IMR-90 (cell line): ENCODE results near the gene FRMD4B. TPM values are rescaled to one million over a fixed set of nuclear protein-coding genes. Genes with fewer than 3 reads are reported as not detected.

ENCODE experiments used
- ATAC-seq: fragments of 200-7000 bp; cut with Tn5 transposase; 2 replicates; pipeline ENCODE4 v1.9.1; 2020; ENCODE audit warnings: low read depth, mild to moderate bottlenecking, moderate library complexity
- BruUV-seq: library from RNA; stranded (reverse); fragments of 400-500 nt; replicated peaks from 2 replicates; lab custom pipeline; 2021; lab: Mats Ljungman, UMichigan
- CTCF ChIA-PET: fragments of 300-600 bp; formaldehyde crosslinking; extraction: SDS; loops from one replicate; lab custom pipeline; 2021; ENCODE audit warnings: antibody characterized with exemption; lab: Yijun Ruan, JAX
- POLR2A ChIA-PET: fragments of 300-600 bp; sonication (Branson Sonifier 250); formaldehyde crosslinking; loops from one replicate; lab custom pipeline; 2022; ENCODE audit warnings: antibody characterized with exemption; ENCODE audit not compliant: unreplicated experiment; lab: Charles Lee
- DNase-seq: peaks from one replicate; pipeline ENCODE4 v3.0.0; 2013
- H2AFZ ChIP-seq: replicated peaks from 2 replicates; pipeline ENCODE3; 2013; ENCODE audit warnings: low read length, mild to moderate bottlenecking; ENCODE audit not compliant: poor library complexity
- H2AK5ac ChIP-seq: 2 replicates; pipeline ENCODE4 v1.6.1; 2013; ENCODE audit warnings: low read depth, low read length, inconsistent platforms
- H2AK9ac ChIP-seq: replicated peaks from 2 replicates; pipeline ENCODE3; 2013; ENCODE audit warnings: mild to moderate bottlenecking, low read depth, low read length, moderate library complexity; ENCODE audit not compliant: poor library complexity
- H2BK120ac ChIP-seq: 2 replicates; pipeline ENCODE4 v1.6.1; 2013; ENCODE audit warnings: low read depth, low read length, inconsistent platforms
- H2BK15ac ChIP-seq: 3 replicates; pipeline ENCODE4 v1.6.1; 2013; ENCODE audit warnings: low read depth, low read length, inconsistent platforms
- H2BK20ac ChIP-seq: 2 replicates; pipeline ENCODE4 v1.6.1; 2013; ENCODE audit warnings: low read depth, mild to moderate bottlenecking, inconsistent platforms, low read length, moderate library complexity
- H2BK5ac ChIP-seq: 2 replicates; pipeline ENCODE4 v1.6.1; 2013; ENCODE audit warnings: mild to moderate bottlenecking, low read depth, low read length, inconsistent platforms; ENCODE audit not compliant: poor library complexity, severe bottlenecking
- H3K14ac ChIP-seq: replicated peaks from 2 replicates; pipeline ENCODE4 v1.6.1; 2013; ENCODE audit warnings: low read depth, low read length, inconsistent platforms
- H3K18ac ChIP-seq: 2 replicates; pipeline ENCODE4 v1.6.1; 2013; ENCODE audit warnings: low read depth, low read length, control low read depth
- H3K23ac ChIP-seq: 2 replicates; pipeline ENCODE4 v1.6.1; 2013; ENCODE audit warnings: low read depth, low read length, inconsistent platforms
- H3K27ac ChIP-seq: 2 replicates; pipeline ENCODE4 v1.5.1; 2013; ENCODE audit warnings: mild to moderate bottlenecking, control low read depth, low read length; ENCODE audit not compliant: insufficient read depth
- H3K27me3 ChIP-seq: 2 replicates; pipeline ENCODE4 v1.6.1; 2013; ENCODE audit warnings: low read length; ENCODE audit not compliant: control insufficient read depth, insufficient read depth
- H3K36me3 ChIP-seq: 2 replicates; pipeline ENCODE4 v1.6.1; 2013; ENCODE audit warnings: low read length, mixed read lengths; ENCODE audit not compliant: control insufficient read depth, insufficient read depth
- H3K4ac ChIP-seq: 2 replicates; pipeline ENCODE4 v1.6.1; 2013; ENCODE audit warnings: low read depth, low read length, inconsistent platforms
- H3K4me1 ChIP-seq: 2 replicates; pipeline ENCODE4 v1.6.1; 2013; ENCODE audit warnings: low read length, mixed read lengths; ENCODE audit not compliant: control insufficient read depth, insufficient read depth
- H3K4me2 ChIP-seq: 2 replicates; pipeline ENCODE4 v1.6.1; 2013; ENCODE audit warnings: low read depth, mild to moderate bottlenecking, control low read depth, low read length, moderate library complexity
- H3K4me3 ChIP-seq: 2 replicates; pipeline ENCODE4 v1.5.1; 2013; ENCODE audit warnings: low read depth, mild to moderate bottlenecking, control low read depth, low read length, moderate library complexity; ENCODE audit not compliant: insufficient read depth
- H3K56ac ChIP-seq: 2 replicates; pipeline ENCODE4 v1.6.1; 2013; ENCODE audit warnings: low read length, inconsistent platforms; ENCODE audit not compliant: insufficient read depth; ENCODE audit errors: extremely low read depth
- H3K79me1 ChIP-seq, 2 experiments: 2 replicates each; pipeline ENCODE4 v1.6.1; 2013; ENCODE audit warnings: low read length in 2 of 2, inconsistent platforms in 1 of 2, low read depth in 1 of 2
- H3K9ac ChIP-seq: 2 replicates; pipeline ENCODE4 v1.6.1; 2013; ENCODE audit warnings: low read depth, low read length, control low read depth
- H3K9me1 ChIP-seq: 2 replicates; pipeline ENCODE4 v1.6.1; 2013; ENCODE audit warnings: low read length, inconsistent platforms; ENCODE audit not compliant: insufficient read depth
- H3K9me3 ChIP-seq: 2 replicates; pipeline ENCODE4 v1.6.1; 2013; ENCODE audit warnings: low read length; ENCODE audit not compliant: control insufficient read depth, insufficient read depth
- H4K20me1 ChIP-seq: 2 replicates; pipeline ENCODE4 v1.6.1; 2013; ENCODE audit warnings: low read length, inconsistent platforms; ENCODE audit not compliant: insufficient read depth
- H4K5ac ChIP-seq: 2 replicates; pipeline ENCODE4 v1.6.1; 2013; ENCODE audit warnings: mild to moderate bottlenecking, low read depth, low read length, control low read depth
- H4K8ac ChIP-seq, 2 experiments: 2 replicates each; pipeline ENCODE4 v1.6.1; 2013; ENCODE audit warnings: low read depth in 2 of 2, low read length in 2 of 2, control low read depth in 1 of 2, inconsistent platforms in 1 of 2
- H4K91ac ChIP-seq: 2 replicates; pipeline ENCODE4 v1.6.1; 2013; ENCODE audit warnings: low read depth, low read length, inconsistent platforms; ENCODE audit not compliant: insufficient read depth
- BHLHE40 ChIP-seq: fragments of 150-350 bp; IDR thresholded peaks from 2 replicates; pipeline ENCODE4 v1.6.1; 2016; ENCODE audit warnings: mild to moderate bottlenecking, low read depth, low read length
- CEBPB ChIP-seq: IDR thresholded peaks from 2 replicates; pipeline ENCODE4 v1.6.1; 2012; ENCODE audit warnings: low read depth, low read length, improper control_type of control experiment
- CHD1 ChIP-seq: IDR thresholded peaks from 2 replicates; pipeline ENCODE4 v1.6.1; 2012; ENCODE audit warnings: low read depth, low read length, improper control_type of control experiment
- ELK1 ChIP-seq: fragments of 150-350 bp; IDR thresholded peaks from 2 replicates; pipeline ENCODE4 v1.6.1; 2016; ENCODE audit warnings: low read depth, mild to moderate bottlenecking, low read length, moderate library complexity, borderline replicate concordance
- FOS ChIP-seq: fragments of 150-350 bp; IDR thresholded peaks from 2 replicates; pipeline ENCODE4 v1.6.1; 2016; ENCODE audit warnings: low read depth, low read length
- MAFK ChIP-seq: IDR thresholded peaks from 2 replicates; pipeline ENCODE4 v1.6.1; 2012; ENCODE audit warnings: low read depth, low read length, improper control_type of control experiment
- MAZ ChIP-seq: IDR thresholded peaks from 2 replicates; pipeline ENCODE4 v1.6.1; 2012; ENCODE audit warnings: low read depth, mild to moderate bottlenecking, low read length, improper control_type of control experiment, moderate library complexity, borderline replicate concordance
- MXI1 ChIP-seq: IDR thresholded peaks from 2 replicates; pipeline ENCODE4 v1.6.1; 2012; ENCODE audit warnings: low read depth, mild to moderate bottlenecking, low read length, moderate library complexity, borderline replicate concordance
- NFE2L2 ChIP-seq: fragments of 150-350 bp; IDR thresholded peaks from 2 replicates; pipeline ENCODE4 v1.6.1; 2016; ENCODE audit warnings: low read depth, mild to moderate bottlenecking, low read length
- POLR2A ChIP-seq: IDR thresholded peaks from 2 replicates; pipeline ENCODE4 v1.6.1; 2012; ENCODE audit warnings: mild to moderate bottlenecking, low read depth, low read length
- RAD21 ChIP-seq: IDR thresholded peaks from 2 replicates; pipeline ENCODE4 v1.6.1; 2012; ENCODE audit warnings: low read length, improper control_type of control experiment
- RCOR1 ChIP-seq: IDR thresholded peaks from 2 replicates; pipeline ENCODE4 v1.6.1; 2012; ENCODE audit warnings: mild to moderate bottlenecking, low read length, improper control_type of control experiment; ENCODE audit not compliant: insufficient replicate concordance
- RFX5 ChIP-seq: IDR thresholded peaks from 2 replicates; pipeline ENCODE4 v1.8.0; 2012; ENCODE audit warnings: low read depth, mild to moderate bottlenecking, low read length, moderate library complexity
- SMC3 ChIP-seq: fragments of 150-350 bp; IDR thresholded peaks from 2 replicates; pipeline ENCODE4 v1.6.1; 2016; ENCODE audit warnings: low read depth, mild to moderate bottlenecking, antibody characterized with exemption, low read length, moderate library complexity
- WGBS, 2 experiments: methylation state at CpG; one replicate each; pipeline versions ENCODE4 v1.1.5 to v1.1.7; 2013; ENCODE audit warnings: missing lambda C conversion rate in 2 of 2; ENCODE audit not compliant: insufficient read length in 1 of 2; ENCODE audit errors: extremely low coverage in 2 of 2; 5-methylcytosine and 5-hydroxymethylcytosine counted together
- dilution Hi-C: fragments of 300-500 bp; cut with HindIII; formaldehyde crosslinking; loops from one replicate; pipeline ENCODE4 v1.14.3; 2018; ENCODE audit warnings: low sequenced_read_pairs; ENCODE audit not compliant: unreplicated experiment
- in situ Hi-C: fragments of 300-500 bp; cut with MboI; formaldehyde crosslinking; loops from 3 replicates; pipeline ENCODE4 v1.14.3; 2019; ENCODE audit warnings: low sequenced_read_pairs, inconsistent platforms, mixed read lengths
- intact Hi-C: fragments of 100-400 bp; cut with micrococcal nuclease; formaldehyde crosslinking; loops from 2 replicates; pipeline ENCODE4 v1.10.0; 2022
- polyA plus RNA-seq, 3 experiments: library from polyadenylated mRNA; depleted of rRNA; stranded (reverse); fragments of >200 nt; gene quantifications; 2 replicates each; pipeline ENCODE4 v1.2.3, GENCODE V29; 2012; ENCODE audit warnings: low replicate concordance in 1 of 3
- total RNA-seq: library from RNA; depleted of rRNA; stranded (reverse); fragments of >200 nt; gene quantifications from 2 replicates; pipeline ENCODE4 v1.2.3, GENCODE V29; 2012
- TF ChIP-seq, protein P1 (sequence below): fragments of 150-350 bp; IDR thresholded peaks from 2 replicates; pipeline ENCODE4 v1.6.1; 2017; ENCODE audit warnings: mild to moderate bottlenecking, antibody characterized with exemption, low read length, low read depth
- TF ChIP-seq, protein P2 (sequence below): conservative IDR thresholded peaks from 2 replicates; pipeline ENCODE4 v1.5.1; 2012; ENCODE audit warnings: mild to moderate bottlenecking, low read depth, low read length, improper control_type of control experiment

FRMD4B gene
- total and polyA plus RNA-seq, 2 of the 4 experiments (the other 2 are of a cell fraction), result 0.14 to 0.36 TPM

- POLR2A ChIA-PET, result no interaction called here
- Histone ChIP-seq H3K4me3 (no peak overlapping the region), H3K18ac (no peak overlapping the region), H2AFZ (no peak overlapping the region), H3K9ac (no peak overlapping the region), H2BK15ac (no peak overlapping the region), H3K14ac (no peak overlapping the region), H3K4ac (no peak overlapping the region), H3K4me2 (no peak overlapping the region), H3K27me3 (peaks cover 2% of the 10 kb centered on the region; the same call in 1 of the 2 replicates), H4K20me1 (no peaks in the 10 kb centered on the region), H3K27ac (no peak overlapping the region), H3K56ac (no peak overlapping the region), H2BK120ac (no peak overlapping the region), H3K36me3 (no peaks in the 10 kb centered on the region), H3K79me1 (no peaks in the 10 kb centered on the region), H3K4me1 (no peaks in the 10 kb centered on the region), H2BK5ac (no peak overlapping the region), H4K5ac (no peak overlapping the region), H3K23ac (no peak overlapping the region), H2BK20ac (no peak overlapping the region), H4K91ac (no peak overlapping the region), H4K8ac (no peak overlapping the region), H3K9me1 (no peaks in the 10 kb centered on the region), H2AK5ac (no peak overlapping the region), H3K9me3 (no peaks in the 10 kb centered on the region), H2AK9ac (no peak overlapping the region)
- WGBS, 2 experiments, result 35% methylated on average over 2 of the region's 4 CpGs; no CpG with 5 or more reads in 1 of the 2 experiments
- no peak for TF ChIP-seq ELK1
- no peak for TF ChIP-seq CEBPB
- TF ChIP-seq, protein P1, sequence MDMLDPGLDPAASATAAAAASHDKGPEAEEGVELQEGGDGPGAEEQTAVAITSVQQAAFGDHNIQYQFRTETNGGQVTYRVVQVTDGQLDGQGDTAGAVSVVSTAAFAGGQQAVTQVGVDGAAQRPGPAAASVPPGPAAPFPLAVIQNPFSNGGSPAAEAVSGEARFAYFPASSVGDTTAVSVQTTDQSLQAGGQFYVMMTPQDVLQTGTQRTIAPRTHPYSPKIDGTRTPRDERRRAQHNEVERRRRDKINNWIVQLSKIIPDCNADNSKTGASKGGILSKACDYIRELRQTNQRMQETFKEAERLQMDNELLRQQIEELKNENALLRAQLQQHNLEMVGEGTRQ, result no peak
- TF ChIP-seq RFX5, result no peak
- no peak for TF ChIP-seq FOS
- TF ChIP-seq, protein P2, sequence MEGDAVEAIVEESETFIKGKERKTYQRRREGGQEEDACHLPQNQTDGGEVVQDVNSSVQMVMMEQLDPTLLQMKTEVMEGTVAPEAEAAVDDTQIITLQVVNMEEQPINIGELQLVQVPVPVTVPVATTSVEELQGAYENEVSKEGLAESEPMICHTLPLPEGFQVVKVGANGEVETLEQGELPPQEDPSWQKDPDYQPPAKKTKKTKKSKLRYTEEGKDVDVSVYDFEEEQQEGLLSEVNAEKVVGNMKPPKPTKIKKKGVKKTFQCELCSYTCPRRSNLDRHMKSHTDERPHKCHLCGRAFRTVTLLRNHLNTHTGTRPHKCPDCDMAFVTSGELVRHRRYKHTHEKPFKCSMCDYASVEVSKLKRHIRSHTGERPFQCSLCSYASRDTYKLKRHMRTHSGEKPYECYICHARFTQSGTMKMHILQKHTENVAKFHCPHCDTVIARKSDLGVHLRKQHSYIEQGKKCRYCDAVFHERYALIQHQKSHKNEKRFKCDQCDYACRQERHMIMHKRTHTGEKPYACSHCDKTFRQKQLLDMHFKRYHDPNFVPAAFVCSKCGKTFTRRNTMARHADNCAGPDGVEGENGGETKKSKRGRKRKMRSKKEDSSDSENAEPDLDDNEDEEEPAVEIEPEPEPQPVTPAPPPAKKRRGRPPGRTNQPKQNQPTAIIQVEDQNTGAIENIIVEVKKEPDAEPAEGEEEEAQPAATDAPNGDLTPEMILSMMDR, result no peak
- TF ChIP-seq NFE2L2, result no peak
- no peak for TF ChIP-seq SMC3
- TF ChIP-seq CHD1, result no peak
- TF ChIP-seq POLR2A, result no peak
- TF ChIP-seq MXI1, result no peak
- TF ChIP-seq RAD21, result no peak
- TF ChIP-seq RCOR1, result no peak
- TF ChIP-seq MAZ, result no peak
- TF ChIP-seq MAFK, result no peak
- TF ChIP-seq BHLHE40, result no peak
- dilution Hi-C loops, result no loop called here
- no peak for ATAC-seq
- intact Hi-C loops, result no loop called here
- DNase-seq, result no peak
- in situ Hi-C loops, result no loop called here
- CTCF ChIA-PET, result no interaction called here
- no TSS peak for BruUV-seq
Observed at GRCh38 chr3:69276884-69277283, 109.0 kb downstream of the FRMD4B start.
